GM12875 (cell line): ENCODE results near the gene GLUD1.

ENCODE experiments used
- H3K4me3 ChIP-seq: one replicate; pipeline ENCODE4 v1.5.1; 2011; ENCODE audit warnings: low read depth, low read length, control low read depth
- TF ChIP-seq, protein P1 (sequence below): IDR thresholded peaks from 2 replicates; pipeline ENCODE4 v1.5.1; 2011; ENCODE audit warnings: low read depth, mild to moderate bottlenecking, control low read depth, inconsistent platforms, low read length, moderate library complexity, borderline replicate concordance; ENCODE audit not compliant: insufficient read depth

GLUD1 gene

DNA sequence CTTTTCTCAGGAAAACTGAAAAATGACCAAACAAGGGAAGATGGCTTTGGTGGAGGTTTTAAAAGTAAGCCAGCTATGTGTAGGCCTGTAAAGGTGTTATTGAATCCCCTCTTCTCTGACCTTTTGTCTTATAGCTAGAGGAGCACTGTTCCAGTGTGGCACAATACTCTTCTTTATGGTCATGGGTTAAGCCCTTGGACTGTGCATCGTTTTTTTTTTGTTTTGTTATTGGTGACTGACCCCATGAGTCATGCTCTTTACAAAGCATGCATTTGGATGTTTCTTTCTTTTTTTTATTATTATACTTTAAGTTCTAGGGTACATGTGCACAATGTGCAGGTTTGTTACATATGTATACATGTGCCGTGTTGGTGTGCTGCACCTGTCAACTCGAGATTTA lies 94.2 kb downstream of the GLUD1 start:
- TF ChIP-seq, protein P1, sequence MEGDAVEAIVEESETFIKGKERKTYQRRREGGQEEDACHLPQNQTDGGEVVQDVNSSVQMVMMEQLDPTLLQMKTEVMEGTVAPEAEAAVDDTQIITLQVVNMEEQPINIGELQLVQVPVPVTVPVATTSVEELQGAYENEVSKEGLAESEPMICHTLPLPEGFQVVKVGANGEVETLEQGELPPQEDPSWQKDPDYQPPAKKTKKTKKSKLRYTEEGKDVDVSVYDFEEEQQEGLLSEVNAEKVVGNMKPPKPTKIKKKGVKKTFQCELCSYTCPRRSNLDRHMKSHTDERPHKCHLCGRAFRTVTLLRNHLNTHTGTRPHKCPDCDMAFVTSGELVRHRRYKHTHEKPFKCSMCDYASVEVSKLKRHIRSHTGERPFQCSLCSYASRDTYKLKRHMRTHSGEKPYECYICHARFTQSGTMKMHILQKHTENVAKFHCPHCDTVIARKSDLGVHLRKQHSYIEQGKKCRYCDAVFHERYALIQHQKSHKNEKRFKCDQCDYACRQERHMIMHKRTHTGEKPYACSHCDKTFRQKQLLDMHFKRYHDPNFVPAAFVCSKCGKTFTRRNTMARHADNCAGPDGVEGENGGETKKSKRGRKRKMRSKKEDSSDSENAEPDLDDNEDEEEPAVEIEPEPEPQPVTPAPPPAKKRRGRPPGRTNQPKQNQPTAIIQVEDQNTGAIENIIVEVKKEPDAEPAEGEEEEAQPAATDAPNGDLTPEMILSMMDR = no peak
- no peak overlapping the region for H3K4me3 ChIP-seq
